Caki2 (cell line): Measurements from ENCODE around the gene SYT15. TPM values are rescaled to one million over a fixed set of nuclear protein-coding genes. Genes with fewer than 3 reads are reported as not detected.
"Not testable (repeated sequence)": the region's sequence is repeated elsewhere in the genome, so short reads cannot be mapped to it uniquely, and the experiment has no call there.

ENCODE experiments used
- DNase-seq: peaks from one replicate; pipeline ENCODE4 v3.0.0-alpha.2; 2015; ENCODE audit warnings: low read depth
- in situ Hi-C: cut with HindIII; loops from 2 replicates; pipeline ENCODE4 v1.10.0; 2016; ENCODE audit warnings: low sequenced_read_pairs, low pct_unique_long_range_greater_than_20kb, mixed read lengths
- total RNA-seq: library from RNA; depleted of rRNA; stranded (reverse); fragments of >200 nt; shearing (Covaris generic); gene quantifications from 2 replicates; pipeline ENCODE4 v1.2.3, GENCODE V29; 2014; ENCODE audit warnings: low replicate concordance; rRNA removed

Gene SYT15
- total RNA-seq, 1 experiment from 2014 or later, result not detected

GRCh38 chr10:46623899-46624654 lies 45.1 kb downstream of the SYT15 start:
- in situ Hi-C loops, DNase-seq: not testable (repeated sequence)

GRCh38 chr10:46629805-46630204 lies 50.9 kb downstream of the SYT15 start:
- in situ Hi-C loops, DNase-seq: not testable (repeated sequence)

- in situ Hi-C loops, DNase-seq: not testable (repeated sequence)
Measured at GRCh38 chr10:46630816-46631215, 51.9 kb downstream of the SYT15 start.

GRCh38 chr10:46631683-46632082 lies 52.8 kb downstream of the SYT15 start:
- DNase-seq, in situ Hi-C loops: not testable (repeated sequence)

GRCh38 chr10:46634698-46635097 lies 55.8 kb downstream of the SYT15 start:
- DNase-seq, in situ Hi-C loops: not testable (repeated sequence)

GRCh38 chr10:46635364-46635959 lies 56.5 kb downstream of the SYT15 start:
- DNase-seq, in situ Hi-C loops: not testable (repeated sequence)

- DNase-seq, in situ Hi-C loops: not testable (repeated sequence)
Measured at GRCh38 chr10:46640005-46640404, 61.1 kb downstream of the SYT15 start.

Other genes with a start within 250 kb of the SYT15 start
- not detected in 2 replicates for gene ANXA8L1, start 203.4 kb upstream of the SYT15 start, total RNA-seq
- gene NPY4R, start 113.2 kb upstream of the SYT15 start, total RNA-seq, result not detected in 2 replicates
- 4.3 and 6.3 TPM in 2 replicates for gene GPRIN2, start 22.5 kb upstream of the SYT15 start, total RNA-seq